Measurements from ENCODE around the gene SIRT2.

The SIRT2 gene

GRCh38 chr19:38904581-38905539 is 5.4 kb upstream of the SIRT2 start:
- no peak overlapping the region for H3K27ac ChIP-seq
- no peak overlapping the region for H3K4me3 ChIP-seq (ENCODE audit: low read depth in 1 of 2, low read length in 1 of 2)
- peaks cover 10 to 13% of the 10 kb centered on the region in 2 experiments for H3K4me1 ChIP-seq (ENCODE audit: control insufficient read depth in 1 of 2, insufficient read depth in 1 of 2, low read depth in 1 of 2, low read length in 1 of 2)
- no peaks in the 10 kb centered on the region for H3K9me3 ChIP-seq
- H3K27me3 ChIP-seq = no peaks in the 10 kb centered on the region
- peaks cover 53% of the 10 kb centered on the region for H3K36me3 ChIP-seq
- TF ChIP-seq CTCF (IDR thresholded peaks at IDR 0.05) = no peak

GRCh38 chr19:38901683-38902082 is 2.3 kb upstream of the SIRT2 start:
- no peak for TF ChIP-seq CTCF (IDR thresholded peaks at IDR 0.05)
- no peak overlapping the region for H3K4me3 ChIP-seq (ENCODE audit: low read depth in 1 of 2, low read length in 1 of 2)
- no peaks in the 10 kb centered on the region for H3K9me3 ChIP-seq

GRCh38 chr19:38900743-38901190 is 1.3 kb upstream of the SIRT2 start:
- Histone ChIP-seq H3K4me3 (ENCODE audit: low read depth in 1 of 2, low read length in 1 of 2) (peak overlapping the region; percentile 73 to 82), H3K4me1 (ENCODE audit: control insufficient read depth in 1 of 2, insufficient read depth in 1 of 2, low read depth in 1 of 2, low read length in 1 of 2) (peaks cover 20 to 26% of the 10 kb centered on the region in 2 experiments), H3K27me3 (no peaks in the 10 kb centered on the region), H3K36me3 (peaks cover 19% of the 10 kb centered on the region), H3K9me3 (no peaks in the 10 kb centered on the region), H3K27ac (peak overlapping the region; percentile 94)
- no peak for TF ChIP-seq CTCF (IDR thresholded peaks at IDR 0.05)

More at GRCh38 chr19:38901683-38902082, 2.3 kb upstream of the SIRT2 start:
- Histone ChIP-seq H3K27ac (no peak overlapping the region), H3K36me3 (peaks cover 25% of the 10 kb centered on the region), H3K4me1 (ENCODE audit: control insufficient read depth in 1 of 2, insufficient read depth in 1 of 2, low read depth in 1 of 2, low read length in 1 of 2) (peaks cover 20 to 26% of the 10 kb centered on the region in 2 experiments), H3K27me3 (no peaks in the 10 kb centered on the region)

- H3K9me3 ChIP-seq = no peaks in the 10 kb centered on the region
- peak overlapping the region; percentile 73 to 82 for H3K4me3 ChIP-seq (ENCODE audit: low read depth in 1 of 2, low read length in 1 of 2)
- H3K27me3 ChIP-seq = no peaks in the 10 kb centered on the region
- H3K27ac ChIP-seq = peak overlapping the region; percentile 94
- peaks cover 14% of the 10 kb centered on the region for H3K36me3 ChIP-seq
- H3K4me1 ChIP-seq (ENCODE audit: control insufficient read depth in 1 of 2, insufficient read depth in 1 of 2, low read depth in 1 of 2, low read length in 1 of 2) = peaks cover 20 to 26% of the 10 kb centered on the region in 2 experiments
- no peak for TF ChIP-seq CTCF (IDR thresholded peaks at IDR 0.05)
Observed at GRCh38 chr19:38900202-38900629, 798 bp upstream of the SIRT2 start.

- peaks cover 20 to 26% of the 10 kb centered on the region in 2 experiments for H3K4me1 ChIP-seq (ENCODE audit: control insufficient read depth in 1 of 2, insufficient read depth in 1 of 2, low read depth in 1 of 2, low read length in 1 of 2)
- no peaks in the 10 kb centered on the region for H3K9me3 ChIP-seq
- no peaks in the 10 kb centered on the region for H3K27me3 ChIP-seq
- no peak for TF ChIP-seq CTCF (IDR thresholded peaks at IDR 0.05)
- peak overlapping the region; percentile 94 for H3K27ac ChIP-seq
- H3K36me3 ChIP-seq = peaks cover 5% of the 10 kb centered on the region
- H3K4me3 ChIP-seq (ENCODE audit: low read depth in 1 of 2, low read length in 1 of 2) = peak overlapping the region; percentile 73 to 82
Observed at GRCh38 chr19:38898788-38899446, 501 bp downstream of the SIRT2 start.

Measured in neutrophil (primary cell).